H1 (cell line): ENCODE measurements around the gene C1QTNF7. TPM values are rescaled to one million over a fixed set of nuclear protein-coding genes. Genes with fewer than 3 reads are reported as not detected.

Experiments used
- CTCF ChIA-PET: fragments of 300-600 bp; sonication (Branson Sonifier 250); formaldehyde crosslinking; loops from one replicate; lab custom pipeline; 2021; ENCODE audit not compliant: partially characterized antibody; lab: Charles Lee
- POLR2A ChIA-PET: fragments of 300-600 bp; sonication (Branson Sonifier 250); formaldehyde crosslinking; loops from one replicate; lab custom pipeline; 2021; ENCODE audit warnings: inconsistent platforms; ENCODE audit not compliant: partially characterized antibody; lab: Charles Lee
- DNase-seq, 2 experiments: peaks; one replicate each; pipeline versions ENCODE4 v3.0.0 to v3.0.0-alpha.2; 2010 to 2022; ENCODE audit warnings: low spot score in 2 of 2, low read depth in 1 of 2, mixed read lengths in 1 of 2
- FAIRE-seq: peaks from 2 replicates; lab custom pipeline; 2011; peaks lifted over from hg19 to GRCh38; lab: Jason Lieb, UNC
- H2AFZ ChIP-seq: 2 replicates; pipeline ENCODE4 v1.8.1; 2012; ENCODE audit warnings: low read length, inconsistent platforms
- H2AK5ac ChIP-seq: 2 replicates; pipeline ENCODE4 v1.6.1; 2013; ENCODE audit warnings: low read depth, low read length
- H2BK120ac ChIP-seq: replicated peaks from 2 replicates; pipeline ENCODE3; 2013; ENCODE audit warnings: low read depth, low read length, inconsistent platforms
- H2BK12ac ChIP-seq: 2 replicates; pipeline ENCODE4 v1.6.1; 2013; ENCODE audit warnings: low read depth, low read length
- H2BK15ac ChIP-seq: 2 replicates; pipeline ENCODE4 v1.6.1; 2013; ENCODE audit warnings: low read length
- H2BK20ac ChIP-seq: 2 replicates; pipeline ENCODE4 v1.6.1; 2013; ENCODE audit warnings: low read length
- H2BK5ac ChIP-seq: 2 replicates; pipeline ENCODE4 v1.6.1; 2013; ENCODE audit warnings: low read depth, low read length
- H3K14ac ChIP-seq: 2 replicates; pipeline ENCODE4 v1.6.1; 2013; ENCODE audit warnings: inconsistent platforms; ENCODE audit not compliant: insufficient read length
- H3K18ac ChIP-seq: 2 replicates; pipeline ENCODE4 v1.6.1; 2013; ENCODE audit warnings: low read length; ENCODE audit errors: extremely low read depth
- H3K23ac ChIP-seq: 2 replicates; pipeline ENCODE4 v1.6.1; 2013; ENCODE audit warnings: inconsistent platforms; ENCODE audit not compliant: insufficient read length
- H3K23me2 ChIP-seq: 2 replicates; pipeline ENCODE4 v1.6.1; 2013; ENCODE audit warnings: low read depth, low read length
- H3K27ac ChIP-seq: 2 replicates; pipeline ENCODE4 v1.6.1; 2011; ENCODE audit warnings: low read depth, low read length, inconsistent platforms
- H3K27me3 ChIP-seq, 4 experiments: replicated peaks in 1 of 4; 1 replicate in 1 of 4; 2 replicates in 3 of 4; pipeline versions ENCODE4 v1.6.1 to v1.8.1; 2011 to 2013; ENCODE audit warnings: low read length in 3 of 4, mild to moderate bottlenecking in 3 of 4, inconsistent platforms in 2 of 4, mixed read lengths in 2 of 4, moderate library complexity in 1 of 4; ENCODE audit not compliant: control insufficient read depth in 3 of 4, insufficient read depth in 3 of 4; ENCODE audit errors: extremely low read depth in 1 of 4
- H3K36me3 ChIP-seq, 4 experiments: 2 replicates each; pipeline versions ENCODE4 v1.6.1 to v1.8.1; 2011 to 2013; ENCODE audit warnings: mild to moderate bottlenecking in 4 of 4, low read length in 3 of 4, moderate library complexity in 2 of 4, control low read depth in 1 of 4, inconsistent platforms in 1 of 4; ENCODE audit not compliant: insufficient read depth in 4 of 4, control insufficient read depth in 2 of 4
- H3K4ac ChIP-seq: replicated peaks from 2 replicates; pipeline ENCODE3; 2013; ENCODE audit warnings: low read length, low read depth, mixed read lengths, inconsistent platforms; ENCODE audit not compliant: insufficient read length
- H3K4me1 ChIP-seq, 4 experiments: replicated peaks in 1 of 4; 1 replicate in 1 of 4; 2 replicates in 3 of 4; pipeline versions ENCODE4 v1.6.1 to v1.8.1; 2011 to 2013; ENCODE audit warnings: low read length in 3 of 4, inconsistent platforms in 2 of 4, mixed read lengths in 1 of 4; ENCODE audit not compliant: insufficient read depth in 4 of 4, control insufficient read depth in 3 of 4
- H3K4me2 ChIP-seq, 2 experiments: 2 replicates each; pipeline versions ENCODE4 v1.6.1 to v1.8.1; 2011 to 2013; ENCODE audit warnings: low read depth in 2 of 2, low read length in 2 of 2, control low read depth in 1 of 2, inconsistent platforms in 1 of 2, mild to moderate bottlenecking in 1 of 2; ENCODE audit not compliant: insufficient read depth in 1 of 2
- H3K4me3 ChIP-seq, 4 experiments: fragments of 200-600, 300-600 bp in 1 of 4; sonication (generic), shearing (Covaris generic), sonication (Bioruptor Twin) in 1 of 4; 2 replicates each; pipeline versions ENCODE4 v1.5.1 to v1.8.1; 2011 to 2016; ENCODE audit warnings: low read length in 4 of 4, low read depth in 3 of 4, control low read depth in 2 of 4, inconsistent platforms in 2 of 4, mild to moderate bottlenecking in 2 of 4, mixed read lengths in 1 of 4, moderate library complexity in 1 of 4; ENCODE audit not compliant: insufficient read depth in 2 of 4; ENCODE audit errors: extremely low read depth in 1 of 4
- H3K56ac ChIP-seq: replicated peaks from 2 replicates; pipeline ENCODE3; 2013; ENCODE audit warnings: low read depth, mild to moderate bottlenecking, mixed read lengths, low read length, inconsistent platforms; ENCODE audit not compliant: insufficient read length
- H3K79me1 ChIP-seq: 2 replicates; pipeline ENCODE4 v1.6.1; 2013; ENCODE audit warnings: low read depth, low read length, control low read depth
- H3K79me2 ChIP-seq, 2 experiments: 2 replicates each; pipeline versions ENCODE4 v1.6.1 to v1.8.1; 2012 to 2013; ENCODE audit warnings: low read length in 2 of 2, mild to moderate bottlenecking in 2 of 2, inconsistent platforms in 1 of 2; ENCODE audit not compliant: insufficient read depth in 2 of 2, control insufficient read depth in 1 of 2
- H3K9ac ChIP-seq, 4 experiments: replicated peaks in 1 of 4; 1 replicate in 1 of 4; 2 replicates in 3 of 4; pipeline versions ENCODE4 v1.6.1 to v1.8.1; 2011 to 2013; ENCODE audit warnings: low read depth in 3 of 4, low read length in 3 of 4, control low read depth in 2 of 4, mild to moderate bottlenecking in 2 of 4, moderate library complexity in 2 of 4, inconsistent platforms in 1 of 4; ENCODE audit errors: extremely low read depth in 1 of 4
- H3K9me3 ChIP-seq, 2 experiments: 2 replicates each; pipeline versions ENCODE4 v1.6.1 to v1.8.1; 2012 to 2013; ENCODE audit warnings: mild to moderate bottlenecking in 2 of 2, moderate library complexity in 2 of 2, control low read depth in 1 of 2, inconsistent platforms in 1 of 2, low read depth in 1 of 2, low read length in 1 of 2, mixed read lengths in 1 of 2; ENCODE audit not compliant: insufficient read depth in 2 of 2
- H4K20me1 ChIP-seq, 2 experiments: replicated peaks in 1 of 2; 2 replicates each; pipeline versions ENCODE3 to v1.8.1; 2011 to 2013; ENCODE audit warnings: inconsistent platforms in 2 of 2, low read length in 2 of 2, mild to moderate bottlenecking in 1 of 2; ENCODE audit not compliant: insufficient read depth in 2 of 2, control insufficient read depth in 1 of 2
- H4K5ac ChIP-seq: 2 replicates; pipeline ENCODE4 v1.6.1; 2013; ENCODE audit warnings: low read length, low read depth, mixed read lengths, inconsistent platforms; ENCODE audit not compliant: insufficient read length
- H4K8ac ChIP-seq: 2 replicates; pipeline ENCODE4 v1.8.0; 2013; ENCODE audit warnings: mild to moderate bottlenecking, moderate library complexity, low read length, inconsistent platforms; ENCODE audit not compliant: insufficient read depth; ENCODE audit errors: extremely low read depth
- H4K91ac ChIP-seq: replicated peaks from 2 replicates; pipeline ENCODE3; 2013; ENCODE audit warnings: low read length, mixed read lengths, inconsistent platforms; ENCODE audit not compliant: insufficient read length
- CREB1 ChIP-seq: IDR thresholded peaks from 2 replicates; pipeline ENCODE4 v1.6.1; 2012; ENCODE audit warnings: inconsistent platforms
- EZH2 ChIP-seq: fragments of 200-600 bp; sonication (generic); IDR thresholded peaks from 2 replicates; pipeline ENCODE4 v1.7.1; 2012; ENCODE audit warnings: low read depth, mild to moderate bottlenecking, moderate library complexity, low read length, inconsistent platforms; ENCODE audit not compliant: severe bottlenecking
- GABPA ChIP-seq: IDR thresholded peaks from 2 replicates; pipeline ENCODE4 v1.6.1; 2011; ENCODE audit warnings: mild to moderate bottlenecking, low read length, moderate library complexity, borderline replicate concordance; ENCODE audit not compliant: insufficient read depth
- JUND ChIP-seq: IDR thresholded peaks from 2 replicates; pipeline ENCODE4 v1.6.1; 2011; ENCODE audit warnings: mild to moderate bottlenecking, improper control_type of control experiment, low read length
- WGBS, 2 experiments: shearing (Covaris generic) in 1 of 2; methylation state at CpG; one replicate each; pipeline versions ENCODE4 v1.1.6 to v1.1.7; 2013 to 2015; ENCODE audit warnings: low lambda C conversion rate in 2 of 2, mixed read lengths in 2 of 2, inconsistent platforms in 1 of 2, low coverage in 1 of 2, missing lambda C conversion rate in 1 of 2; ENCODE audit not compliant: insufficient replicate concordance in 2 of 2, insufficient coverage in 1 of 2, insufficient read length in 1 of 2; ENCODE audit errors: extremely low coverage in 1 of 2, missing lambda C conversion rate in 1 of 2; 5-methylcytosine and 5-hydroxymethylcytosine counted together
- polyA plus RNA-seq, 7 experiments: library from polyadenylated mRNA; depleted of rRNA in 3 of 7; stranded (reverse) in 5 of 7; unstranded in 2 of 7; fragments of >200 nt in 5 of 7; fragments of 200-250 nt in 2 of 7; gene quantifications; 1 replicate in 5 of 7; 2 replicates in 1 of 7; 4 replicates in 1 of 7; pipeline versions ENCODE4 v1.2.1 to v1.2.3, GENCODE V29; 2011 to 2013; ENCODE audit warnings: missing spikeins in 2 of 7, mixed read lengths in 2 of 7
- total RNA-seq: library from RNA; stranded (reverse); fragmentation: NEBNext Ultra II Directional; extraction: Animal tissue kit (Norgen Biotek cat#: 25700); gene quantifications from 2 replicates; pipeline ENCODE4 v1.2.1, GENCODE V29; 2021

C1QTNF7 gene
- total and polyA plus RNA-seq, 2 of the 8 experiments (the other 6 are each of a cell fraction or from before 2014, with no cell fraction given) = not detected

- Histone ChIP-seq H3K4me3 (no peak overlapping the region), H2AFZ (no peak overlapping the region), H2BK12ac (no peak overlapping the region), H2BK5ac (no peak overlapping the region), H3K27me3 (no peaks in the 10 kb centered on the region), H4K91ac (no peak overlapping the region), H3K79me2 (no peaks in the 10 kb centered on the region), H3K14ac (no peak overlapping the region), H3K23me2 (no peaks in the 10 kb centered on the region), H3K36me3 (no peaks in the 10 kb centered on the region), H3K56ac (no peak overlapping the region), H3K4me1 (no peaks in the 10 kb centered on the region), H3K79me1 (no peaks in the 10 kb centered on the region), H2AK5ac (no peak overlapping the region), H4K20me1 (no peaks in the 10 kb centered on the region), H2BK120ac (no peak overlapping the region), H3K4me2 (no peak overlapping the region), H2BK15ac (no peak overlapping the region), H2BK20ac (no peak overlapping the region), H3K9me3 (no peaks in the 10 kb centered on the region), H4K8ac (no peak overlapping the region), H4K5ac (no peak overlapping the region), H3K23ac (no peak overlapping the region), H3K9ac (no peak overlapping the region), H3K18ac (no peak overlapping the region), H3K27ac (no peak overlapping the region), H3K4ac (no peak overlapping the region)
- FAIRE-seq (no peak), DNase-seq (no peak)
- 87% methylated on average over 2 of the region's 2 CpGs; no CpG with 5 or more reads in 1 of the 2 experiments for WGBS, 2 experiments
- ChIA-PET CTCF (interaction anchor here (0.7 to 1.1 kb wide), 3 partner anchors 29 to 113 kb away, joined by 3 to 4 read pairs (median 3); no protein-coding TSS in a partner anchor), POLR2A (no interaction called here)
- TF ChIP-seq GABPA (no peak), JUND (no peak), CREB1 (no peak), EZH2 (no peak)
Observed at GRCh38 chr4:15427161-15427560, 672 bp upstream of the C1QTNF7 start.
